ENCODE data around the gene USP31.
A peak's percentile ranks its signal among the peaks of the same experiment; 100 is the strongest.
"Not testable (repeated sequence)": the region's sequence is repeated elsewhere in the genome, so short reads cannot be mapped to it uniquely, and the experiment has no call there.

Gene USP31

DNA sequence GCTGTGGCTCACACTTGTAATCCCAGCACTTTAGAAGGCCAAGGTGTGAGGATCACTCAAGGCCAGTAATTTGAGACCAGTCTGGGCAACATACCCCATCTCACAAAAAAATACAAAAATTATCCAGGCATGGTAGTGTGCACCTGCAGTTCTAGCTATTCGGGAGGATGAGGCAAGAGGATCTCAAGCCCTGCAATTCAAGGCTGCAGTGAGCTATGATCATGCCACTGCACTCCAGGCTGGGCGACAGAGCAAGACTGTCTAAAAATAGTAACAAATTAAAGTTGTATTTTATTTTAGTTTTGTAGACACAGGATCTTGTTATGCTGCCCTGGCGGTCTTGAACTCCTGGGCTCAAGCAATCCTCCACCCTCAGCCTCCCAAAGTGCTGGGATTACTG is 18.2 kb downstream of the USP31 start:
- DNase-seq, result no peak

DNA sequence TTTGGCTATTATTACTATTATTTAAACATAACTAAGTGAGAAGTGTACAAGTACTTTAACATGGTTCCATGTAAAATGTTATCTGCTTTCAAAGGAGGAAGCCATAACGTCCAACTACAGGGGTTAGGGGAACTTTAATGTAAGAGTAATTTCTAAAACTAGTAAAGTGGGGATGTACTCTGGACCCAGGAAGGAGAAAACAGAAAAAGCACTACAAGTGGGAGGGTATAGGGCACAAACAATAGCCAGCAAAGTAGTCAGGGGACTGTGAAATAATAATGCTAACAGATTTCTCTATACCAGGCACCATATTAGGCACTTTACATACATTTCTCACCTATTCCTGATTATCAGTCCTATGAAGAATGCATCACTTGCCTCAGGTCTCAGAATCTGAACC is 19.6 kb downstream of the USP31 start:
- no peak for DNase-seq

DNA sequence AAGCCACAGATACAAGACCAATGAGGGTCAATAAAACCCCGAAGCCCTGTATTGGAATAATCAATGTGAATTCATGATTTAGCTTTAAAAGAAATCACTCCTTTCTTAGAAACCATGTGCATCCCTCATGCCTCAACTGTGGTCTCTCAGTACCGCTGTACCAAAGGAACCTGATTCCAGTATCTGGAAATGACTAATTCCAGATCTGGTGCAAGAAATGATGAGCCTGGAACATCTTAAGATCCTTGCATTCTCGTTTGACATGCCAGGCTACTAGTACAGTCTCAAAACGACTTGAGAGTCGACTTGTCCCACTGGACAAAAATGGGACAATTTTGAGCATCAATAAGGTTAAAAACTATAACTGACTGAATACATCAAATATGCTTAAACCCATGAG is 21.2 kb downstream of the USP31 start:
- no peak for DNase-seq

DNA sequence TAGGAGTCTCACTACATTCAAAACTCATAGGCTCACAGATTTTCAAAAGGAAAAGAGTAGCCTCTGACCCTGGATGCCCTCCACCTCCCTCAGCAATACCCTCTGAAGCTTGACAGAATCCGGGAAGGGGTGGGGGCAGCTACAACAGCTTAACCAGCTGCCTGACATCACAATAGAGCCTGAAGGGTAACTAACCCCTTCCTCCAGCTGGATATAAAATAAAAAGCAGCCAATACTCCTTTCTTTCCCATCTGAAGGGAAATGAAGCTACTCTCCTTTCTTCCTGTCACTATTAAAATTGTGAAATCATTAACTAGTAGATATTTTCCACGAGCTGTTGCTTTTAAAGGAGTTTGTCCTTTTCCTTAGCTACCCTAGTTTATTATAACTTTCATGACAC is 24.0 kb downstream of the USP31 start:
- DNase-seq, result no peak

DNA sequence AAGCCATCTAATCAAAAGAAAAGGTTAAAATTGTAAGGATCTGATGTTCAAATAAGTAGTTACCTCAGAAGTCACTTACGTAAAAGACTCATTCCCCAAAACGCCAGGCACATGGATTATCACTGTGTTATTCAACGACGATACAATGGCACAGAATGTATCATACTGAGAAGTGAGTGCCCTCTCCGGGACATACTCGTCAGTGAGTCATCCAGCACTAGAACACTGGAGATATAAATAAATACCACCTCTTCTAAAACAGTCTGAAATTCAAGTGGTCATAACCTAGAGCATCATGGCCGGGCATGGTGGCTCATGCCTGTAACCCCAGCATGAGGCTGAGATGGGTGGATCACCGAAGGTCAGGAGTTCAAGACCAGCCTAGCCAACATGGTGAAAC is 24.9 kb downstream of the USP31 start:
- DNase-seq, result no peak

DNA sequence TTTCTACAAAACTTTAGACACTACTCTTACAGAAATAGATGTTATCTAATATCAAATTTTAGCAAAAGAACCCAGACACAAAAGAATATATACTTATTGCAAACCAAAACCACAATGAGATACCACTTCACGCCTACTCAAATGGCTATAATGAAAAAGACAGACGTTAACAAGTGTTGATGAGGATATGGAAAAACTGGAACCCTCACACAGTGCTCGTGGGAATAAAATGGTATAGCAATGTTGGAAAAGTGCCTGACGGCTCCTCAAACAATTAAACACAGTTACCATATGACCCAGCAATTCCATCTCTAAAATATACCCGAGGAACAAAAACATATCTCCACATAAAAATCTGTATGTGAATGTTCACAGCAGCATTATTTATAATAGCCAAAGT is 27.1 kb downstream of the USP31 start:
- no peak for DNase-seq

DNA sequence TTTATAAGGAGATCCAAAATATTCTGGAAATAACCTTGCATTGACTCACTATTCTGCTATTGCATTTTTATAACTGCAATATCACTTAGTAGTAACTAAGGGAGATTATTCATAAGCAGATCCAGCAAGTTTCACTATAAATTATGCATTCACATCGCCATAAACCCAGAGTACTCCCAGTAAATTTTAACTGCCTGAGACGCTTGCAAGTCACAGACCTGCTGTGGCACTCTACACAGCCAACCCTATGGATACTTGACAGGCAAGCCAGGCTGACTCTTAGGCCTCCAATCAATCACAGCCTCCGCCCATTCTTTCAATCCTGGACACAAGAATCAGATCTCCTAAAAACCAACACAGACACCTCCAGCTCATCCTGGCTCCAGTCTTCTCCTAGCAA is 28.2 kb downstream of the USP31 start:
- no peak for DNase-seq

DNA sequence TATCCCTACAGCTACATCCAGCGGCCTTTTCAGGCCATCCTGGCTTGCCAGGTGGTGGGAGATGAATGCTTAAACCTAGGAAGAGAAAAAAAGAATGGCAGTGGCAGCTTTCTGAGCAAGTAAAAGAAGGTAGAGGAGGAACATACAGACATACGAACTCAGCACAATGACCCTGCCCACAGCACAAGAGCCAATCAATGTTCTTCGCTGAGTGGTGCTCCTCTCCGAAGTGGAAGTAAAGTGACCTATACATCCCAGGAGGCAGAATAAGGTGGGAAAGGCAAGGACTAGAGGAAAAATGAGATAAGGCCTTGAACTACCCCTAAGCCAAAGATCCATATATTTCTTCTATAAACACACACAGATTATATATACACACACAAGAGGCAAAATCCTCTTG is 28.7 kb downstream of the USP31 start:
- DNase-seq, result no peak

DNA sequence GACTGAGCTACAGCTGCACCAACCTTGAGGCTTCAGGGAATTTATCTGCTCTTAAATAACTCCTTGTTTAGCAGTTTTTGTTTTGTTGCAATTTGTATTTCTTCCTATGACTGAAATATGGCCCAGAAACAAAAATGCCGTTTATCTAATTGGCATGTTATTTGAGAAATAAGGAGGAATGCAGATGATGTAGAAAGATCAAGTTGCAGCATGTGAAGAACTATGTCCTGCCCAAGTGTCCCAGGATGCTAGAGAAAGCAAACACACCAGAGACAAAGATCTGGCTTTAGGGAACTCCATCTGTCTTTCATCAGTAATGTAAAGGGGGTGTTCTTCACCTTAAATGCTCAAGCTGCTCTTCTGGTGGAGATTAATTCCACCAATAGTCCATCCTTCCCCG is 29.7 kb downstream of the USP31 start:
- DNase-seq, result no peak

DNA sequence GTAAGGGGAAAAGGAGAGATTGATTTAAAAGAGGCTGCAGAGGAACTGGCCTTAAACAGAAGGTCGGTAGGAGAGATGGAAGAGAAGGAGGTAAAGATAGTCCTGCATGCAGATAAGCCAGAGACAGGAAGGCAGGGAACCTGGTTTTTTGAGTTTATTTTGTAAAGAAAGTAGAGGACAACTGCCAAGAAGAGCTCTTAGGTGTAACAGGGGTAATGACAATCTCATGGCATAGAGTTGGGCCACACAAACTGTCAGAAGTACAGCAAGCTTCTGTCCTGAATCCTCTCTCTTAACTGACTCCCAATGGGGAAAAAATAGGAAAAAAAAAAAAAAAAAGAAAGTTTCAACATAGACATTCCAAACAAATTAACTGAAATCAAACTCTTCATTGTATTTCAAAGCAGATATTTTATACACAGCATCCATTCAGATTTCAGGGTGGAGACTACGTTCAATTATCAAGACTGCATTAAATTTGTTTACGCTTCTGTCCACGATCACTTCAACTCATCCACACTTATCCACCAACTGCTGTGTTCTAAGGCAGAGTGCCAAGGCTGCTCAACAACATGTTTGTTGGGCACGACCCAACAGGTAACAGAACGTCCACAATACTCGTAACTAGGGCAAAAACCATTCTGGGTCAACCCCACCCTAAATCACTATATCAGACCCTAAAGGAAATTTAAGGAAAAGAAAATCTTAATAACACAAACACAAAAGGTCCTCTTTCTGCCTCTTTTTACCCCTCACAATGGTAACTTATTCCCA is 34.9 kb downstream of the USP31 start:
- DNase-seq, result peak; percentile 47

DNA sequence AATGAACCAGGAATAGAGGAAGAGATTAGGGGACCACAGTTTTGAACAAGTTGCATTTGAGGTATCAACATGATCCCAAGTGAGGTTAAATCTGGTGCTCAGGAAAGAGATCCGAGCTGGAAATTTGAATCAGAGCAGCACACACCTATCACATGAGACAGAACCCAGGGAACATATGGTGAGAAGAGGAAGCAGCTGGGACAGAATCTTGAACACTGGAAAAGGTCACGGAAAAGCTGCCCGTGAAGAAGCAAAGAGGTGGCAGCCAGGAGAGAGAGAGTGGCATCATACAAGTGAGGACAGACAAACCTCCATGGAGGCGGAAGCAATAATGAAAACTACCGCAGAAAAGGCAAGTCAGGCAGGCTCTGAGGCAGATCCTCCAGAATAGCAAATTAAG is 36.1 kb downstream of the USP31 start:
- no peak for DNase-seq

DNA sequence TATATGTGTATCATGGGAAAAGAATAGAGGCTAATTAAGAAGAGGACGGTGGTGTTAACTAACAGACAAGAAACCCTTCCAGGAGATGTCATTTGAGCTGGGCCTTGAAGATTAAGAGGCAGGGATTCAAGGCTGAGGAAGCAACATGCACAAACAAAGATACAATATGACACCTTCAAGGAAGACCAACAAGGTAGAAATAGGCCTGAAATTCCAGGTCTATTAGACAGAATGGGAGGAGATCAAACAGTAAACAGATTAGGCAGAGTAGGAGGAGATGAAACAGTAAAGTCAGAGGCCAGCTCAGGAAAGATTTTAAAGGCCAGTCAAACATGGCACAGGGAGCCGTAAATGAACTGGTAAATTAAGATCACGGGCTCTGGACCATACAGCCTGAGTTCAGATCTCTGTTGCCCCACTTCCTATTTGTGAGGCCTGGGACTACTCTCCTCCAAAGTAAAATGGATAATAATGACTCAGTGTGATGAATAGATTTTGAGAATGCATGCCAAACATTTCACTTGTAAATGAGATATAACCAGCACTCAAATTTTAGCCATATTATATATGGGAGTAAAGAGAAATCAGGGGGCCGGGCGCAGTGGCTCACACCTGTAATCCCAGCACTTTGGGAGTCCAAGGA is 38.9 kb downstream of the USP31 start:
- no peak for DNase-seq

DNA sequence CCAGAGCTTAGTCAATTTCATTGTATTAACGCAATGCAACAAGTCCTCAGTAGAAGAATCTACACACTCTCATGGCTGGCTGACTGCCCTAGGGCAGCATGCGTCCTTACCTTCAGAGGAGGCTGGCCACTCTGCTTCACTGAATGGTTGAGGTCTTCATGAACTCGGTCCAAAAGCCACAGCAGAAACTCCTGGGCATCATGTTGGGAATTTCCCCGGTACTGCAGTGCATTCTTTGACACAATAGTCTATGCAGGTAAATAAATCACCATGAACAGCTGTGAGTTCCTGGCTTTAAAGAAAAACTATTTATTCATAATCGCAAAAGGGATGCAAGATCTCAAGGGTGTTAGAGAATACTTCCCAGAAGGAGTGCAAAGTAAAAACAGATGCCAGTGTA is 41.3 kb downstream of the USP31 start:
- DNase-seq, result no peak

DNA sequence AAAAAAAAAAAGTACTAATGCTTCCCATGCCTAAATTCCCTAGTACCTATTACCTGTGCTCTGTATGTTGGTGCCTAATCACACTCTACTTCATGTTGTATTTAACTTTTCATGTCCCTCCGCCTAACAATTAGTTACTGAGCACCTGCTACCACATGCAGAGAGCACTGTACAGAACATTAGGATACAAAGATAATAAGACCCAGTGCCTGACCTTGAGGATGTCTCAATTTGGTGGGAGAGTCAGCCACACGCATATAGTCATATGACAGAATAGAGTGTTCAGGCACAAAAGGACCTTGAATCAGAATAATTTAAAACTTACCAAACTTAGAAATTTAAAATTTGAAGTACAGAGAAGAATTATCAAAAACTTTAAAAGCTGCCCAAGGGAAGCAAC is 42.1 kb downstream of the USP31 start:
- DNase-seq, result no peak

DNA sequence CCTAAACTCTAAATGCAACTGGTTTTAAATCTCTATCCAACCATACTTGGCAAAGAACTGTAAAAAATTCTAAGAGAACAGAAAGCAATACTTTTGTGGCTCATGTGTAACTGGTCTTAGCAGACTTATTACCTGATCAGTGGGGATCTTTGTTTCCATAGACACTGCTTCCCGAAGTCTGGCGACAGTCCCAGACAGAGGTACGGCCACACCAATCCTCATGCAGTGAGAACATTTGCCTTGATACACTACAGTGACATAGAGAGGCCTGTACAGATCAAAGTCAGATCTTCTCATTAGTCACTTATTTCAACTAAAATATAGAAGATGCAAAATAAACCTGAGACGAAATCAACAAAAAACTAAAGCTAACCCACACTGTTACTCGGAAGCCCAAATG is 43.9 kb downstream of the USP31 start:
- DNase-seq, result no peak

DNA sequence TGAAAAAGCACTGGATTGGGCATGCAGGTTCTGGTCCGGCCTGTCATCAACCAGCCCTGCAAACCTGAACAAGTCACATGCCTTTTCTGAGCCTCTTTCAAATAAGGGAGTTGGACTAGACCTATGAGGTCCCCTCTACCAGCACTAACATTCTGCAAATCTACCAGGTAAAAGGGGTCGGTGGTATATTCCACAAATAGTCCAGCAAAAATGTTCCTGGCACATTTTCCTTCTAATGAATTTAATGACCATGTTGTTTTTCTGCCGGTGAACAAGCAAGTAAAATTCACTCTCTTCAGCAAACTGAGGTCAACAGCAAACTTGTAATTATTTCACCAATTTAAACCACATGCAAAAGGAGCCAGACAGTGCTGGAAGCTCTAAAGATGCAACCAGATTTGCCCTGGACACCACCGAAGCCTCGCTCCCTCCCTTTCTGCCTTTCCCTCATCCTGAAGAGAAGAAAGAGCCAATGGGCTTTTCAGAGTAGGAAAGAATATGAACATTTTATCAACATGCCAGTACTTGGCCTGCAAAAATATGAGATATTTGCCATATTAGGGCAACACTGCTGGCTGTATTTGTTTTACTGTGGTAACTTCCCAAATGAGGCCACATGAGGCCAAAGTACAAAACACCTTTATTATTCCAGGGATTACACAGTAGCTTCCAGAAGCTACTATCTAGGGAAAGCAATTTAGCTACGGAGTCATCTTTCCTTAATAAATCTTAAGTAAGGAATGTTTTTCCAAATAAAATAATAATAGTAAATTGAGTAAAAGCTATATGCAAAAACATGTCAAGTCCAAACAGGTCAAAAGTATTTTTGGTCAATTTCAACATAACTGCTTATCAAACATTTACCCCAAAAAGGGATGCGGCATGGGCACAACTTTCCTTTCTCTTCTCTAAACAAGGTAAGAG is 45.0 kb downstream of the USP31 start:
- no peak for DNase-seq

DNA sequence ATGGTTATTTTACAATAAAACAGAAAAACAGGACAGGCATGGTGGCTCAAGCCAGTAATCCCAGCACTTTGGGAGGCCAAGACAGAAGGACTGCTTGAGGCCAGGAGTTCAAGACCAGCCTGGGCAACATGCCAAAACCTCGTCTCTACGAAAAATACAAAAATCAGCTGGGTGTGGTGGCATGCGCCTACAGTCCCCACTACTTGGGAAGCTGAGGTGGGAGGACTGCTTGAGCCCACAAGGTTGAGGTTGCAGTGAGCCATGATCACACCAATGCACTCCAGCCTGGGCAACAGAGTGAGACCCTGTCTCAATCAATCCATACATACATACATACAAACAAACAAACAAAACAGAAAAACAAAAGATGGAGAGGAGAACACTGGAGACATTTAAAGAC is 45.6 kb downstream of the USP31 start:
- no peak for DNase-seq

DNA sequence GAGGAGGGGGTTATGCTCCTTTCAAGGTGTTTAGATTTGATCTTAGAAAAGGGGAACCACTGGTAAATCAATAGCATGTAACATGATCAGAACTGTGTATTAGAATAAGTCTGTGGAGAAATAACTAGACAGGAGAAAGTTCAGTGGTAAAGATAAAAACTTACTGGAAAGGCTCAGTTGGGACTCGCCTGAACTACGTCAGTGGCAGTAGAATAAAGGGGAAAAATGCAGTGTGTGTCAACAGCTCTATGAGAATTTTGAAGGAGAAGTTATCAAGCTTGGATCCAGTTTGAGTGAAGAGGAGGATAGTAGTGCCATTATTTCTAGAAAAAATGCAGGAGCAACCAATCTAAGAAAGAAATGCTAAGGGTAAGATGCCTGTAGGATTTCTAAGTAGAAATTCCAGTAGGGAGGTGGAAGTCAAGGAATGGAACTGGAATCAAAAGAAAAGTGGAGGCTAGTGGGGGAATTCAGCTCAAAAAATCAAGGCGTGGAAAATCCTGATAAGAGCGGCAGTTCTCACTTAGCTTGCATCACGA is 48.2 kb downstream of the USP31 start:
- DNase-seq, result no peak

DNA sequence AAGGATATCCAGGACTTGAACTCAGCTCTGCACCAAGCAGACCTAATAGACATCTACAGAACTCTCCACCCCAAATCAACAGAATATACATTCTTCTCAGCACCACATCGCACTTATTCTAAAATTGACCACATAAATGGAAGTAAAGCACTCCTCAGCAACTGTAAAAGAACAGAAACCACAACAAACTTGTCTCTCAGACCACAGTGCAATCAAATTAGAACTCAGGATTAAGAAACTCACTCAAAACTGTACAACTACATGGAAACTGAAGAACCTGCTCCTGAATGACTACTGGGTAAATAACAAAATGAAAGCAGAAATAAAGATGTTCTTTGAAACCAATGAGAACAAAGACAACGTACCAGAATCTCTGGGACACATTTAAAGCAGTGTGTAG is 52.8 kb downstream of the USP31 start:
- not testable (repeated sequence) for DNase-seq

DNA sequence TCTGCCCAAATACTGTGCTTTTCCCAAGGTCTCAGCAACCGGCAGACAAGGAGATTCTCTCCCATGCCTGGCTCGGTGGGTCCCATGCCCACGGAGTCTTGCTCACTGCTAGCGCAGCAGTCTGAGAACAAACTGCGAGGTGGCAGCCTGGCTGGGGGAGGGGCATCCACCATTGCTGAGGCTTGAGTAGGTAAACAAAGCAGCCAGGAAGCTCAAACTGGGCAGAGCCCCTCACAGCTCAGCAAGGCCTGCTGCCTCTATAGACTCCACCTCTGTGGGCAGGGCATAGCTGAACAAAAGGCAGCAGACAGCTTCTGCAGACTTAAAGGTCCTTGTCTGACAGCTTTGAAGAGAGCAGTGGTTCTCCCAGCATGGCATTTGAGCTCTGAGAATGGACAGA is 55.1 kb downstream of the USP31 start:
- DNase-seq, result not testable (repeated sequence)

DNA sequence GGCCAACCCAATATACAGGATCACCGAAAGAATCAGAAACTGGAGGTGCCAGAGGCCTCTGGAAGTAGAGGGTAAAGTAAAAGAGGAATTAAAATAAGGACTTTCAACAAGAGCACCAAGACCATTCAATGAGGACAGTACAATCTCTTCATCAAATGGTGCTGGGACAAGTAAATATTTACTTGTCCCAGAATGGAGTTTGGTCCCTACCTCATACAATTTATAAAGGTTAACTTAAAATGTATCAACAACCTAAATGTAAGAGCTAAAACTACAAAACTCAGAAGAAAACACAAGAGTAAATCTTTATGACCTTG is 56.5 kb downstream of the USP31 start:
- DNase-seq, result no peak

DNA sequence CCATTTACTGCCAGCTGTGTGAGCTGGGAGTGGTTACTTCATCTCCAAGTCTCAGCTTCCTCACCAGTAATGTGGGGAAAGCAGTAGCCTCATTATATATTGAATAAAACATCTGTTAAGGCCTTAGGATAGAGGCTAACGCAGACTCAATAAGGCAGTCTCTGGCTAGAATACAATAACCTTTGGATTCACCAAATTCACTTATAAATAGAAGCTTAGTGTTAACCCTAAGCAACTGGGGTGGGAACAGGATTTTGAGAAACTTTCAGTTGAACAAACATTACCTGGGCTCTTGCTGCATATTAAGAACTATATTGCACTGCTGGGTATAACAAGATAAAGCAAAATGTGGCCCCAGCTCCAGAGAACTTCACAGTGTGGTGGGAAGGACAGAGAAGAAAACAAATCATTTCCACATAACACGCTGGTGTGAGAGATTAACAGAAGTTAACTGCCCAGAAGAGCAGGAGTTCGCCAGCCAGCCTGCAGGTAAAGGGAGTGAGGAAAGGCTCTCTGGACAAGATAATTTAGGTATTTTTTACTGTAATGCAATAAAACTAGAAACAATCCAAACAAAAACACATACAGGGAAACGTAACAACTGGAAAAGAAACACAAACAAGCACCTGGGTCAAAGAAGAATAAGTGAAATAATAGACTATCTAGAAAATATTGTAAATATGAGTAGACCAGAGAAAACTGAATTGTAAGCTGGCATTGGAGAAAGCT is 57.0 kb downstream of the USP31 start:
- no peak for DNase-seq

DNA sequence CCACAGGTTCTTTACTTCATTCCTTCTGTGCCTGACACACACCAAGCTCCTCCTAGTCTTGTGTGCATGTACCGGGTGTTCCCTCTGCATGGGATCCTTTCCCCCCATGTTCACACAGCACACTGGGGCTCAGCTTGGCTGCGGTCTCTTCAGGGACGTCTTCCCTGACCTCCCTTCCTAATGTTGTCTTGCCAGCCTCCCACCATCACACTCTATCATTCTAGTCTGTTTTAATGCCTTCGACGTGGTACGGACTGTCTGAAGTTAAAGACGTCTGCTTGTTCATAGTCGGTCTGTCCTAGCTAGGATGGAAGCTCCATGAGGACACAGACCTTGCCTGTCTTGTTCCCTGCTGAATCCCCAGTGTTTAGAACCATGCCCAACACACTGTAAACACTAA is 60.1 kb downstream of the USP31 start:
- no peak for DNase-seq

Data from NCI-H1092 treated with DMSO at 0.1 percent for 48 hours (cell line).